SK-MEL-5 (cell line): Measurements from ENCODE around the gene ZNF665. TPM values are rescaled to one million over a fixed set of nuclear protein-coding genes. Genes with fewer than 3 reads are reported as not detected.

ENCODE experiments used
- total RNA-seq: library from RNA; depleted of rRNA; stranded (reverse); fragments of >200 nt; shearing (Covaris generic); gene quantifications from 2 replicates; pipeline ENCODE4 v1.2.3, GENCODE V29; 2014; rRNA removed

Gene ZNF665
- total RNA-seq, 1 experiment from 2014 or later, result not detected

Other genes with a start within 250 kb of the ZNF665 start
- 9.0 and 9.1 TPM in 2 replicates for gene ZNF816, start 230.5 kb downstream of the ZNF665 start, total RNA-seq
- gene ERVV-1, start 179.4 kb downstream of the ZNF665 start, total RNA-seq, result not detected in 2 replicates
- 0.08 and 0.18 TPM in 2 replicates for gene ERVV-2, start 148.6 kb downstream of the ZNF665 start, total RNA-seq
- 19.4 and 23.4 TPM in 2 replicates for gene ZNF160, start 89.9 kb downstream of the ZNF665 start, total RNA-seq
- gene ZNF415, start 60.4 kb downstream of the ZNF665 start, total RNA-seq, result 0.21 TPM in 1 of 2 replicates, not detected in the other
- 5.9 and 6.7 TPM in 2 replicates for gene ZNF347, start 34.3 kb downstream of the ZNF665 start, total RNA-seq
- gene ZNF677, start 61.5 kb upstream of the ZNF665 start, total RNA-seq, result 6.2 and 8.0 TPM in 2 replicates
- gene VN1R2, start 64.9 kb upstream of the ZNF665 start, total RNA-seq, result not detected in 2 replicates
- not detected in 2 replicates for gene VN1R4, start 74.4 kb upstream of the ZNF665 start, total RNA-seq
- gene ZNF845, start 140.4 kb upstream of the ZNF665 start, total RNA-seq, result 10.2 and 12.7 TPM in 2 replicates
- gene ZNF525, start 172.3 kb upstream of the ZNF665 start, total RNA-seq, result 9.5 and 10.0 TPM in 2 replicates
- 9.7 and 11.5 TPM in 2 replicates for gene ZNF765, start 201.8 kb upstream of the ZNF665 start, total RNA-seq
- gene ZNF761, start 238.6 kb upstream of the ZNF665 start, total RNA-seq, result 7.8 and 8.6 TPM in 2 replicates